SK-N-SH (cell line): Measurements from ENCODE around the gene FAM209B.

Experiments
- CTCF ChIP-seq: fragments of 200-600 bp; sonication (generic); IDR thresholded peaks from 2 replicates; pipeline ENCODE4 v1.6.1; 2017; ENCODE audit warnings: antibody characterized with exemption, mild to moderate bottlenecking, moderate library complexity
- ELF1 ChIP-seq: IDR thresholded peaks from 2 replicates; pipeline ENCODE4 v1.4.0; 2012
- MXI1 ChIP-seq: IDR thresholded peaks from 2 replicates; pipeline ENCODE4 v1.6.1; 2012; ENCODE audit warnings: mild to moderate bottlenecking, low read depth, low read length, improper control_type of control experiment
- POLR2AphosphoS5 ChIP-seq: IDR thresholded peaks from 2 replicates; pipeline ENCODE4 v1.6.1; 2012; ENCODE audit warnings: low read depth, low read length

- no peak for TF ChIP-seq MXI1
- TF ChIP-seq CTCF = no peak
- no peak for TF ChIP-seq POLR2AphosphoS5
- no peak for TF ChIP-seq ELF1
These were observed 45.8 kb upstream of the FAM209B start for GRCh38 chr20:56487216-56487615.
